Measurements from ENCODE around the gene PDGFRA.
"Not testable (repeated sequence)": the region's sequence is repeated elsewhere in the genome, so short reads cannot be mapped to it uniquely, and the experiment has no call there.

Gene PDGFRA

GRCh38 chr4:54320826-54321685 is 92.0 kb downstream of the PDGFRA start:
- H3K4me3 ChIP-seq (ENCODE audit: low read depth, low read length), result no peak overlapping the region
- DNase-seq (ENCODE audit: low read depth), result no peak
- TF ChIP-seq, protein P1, sequence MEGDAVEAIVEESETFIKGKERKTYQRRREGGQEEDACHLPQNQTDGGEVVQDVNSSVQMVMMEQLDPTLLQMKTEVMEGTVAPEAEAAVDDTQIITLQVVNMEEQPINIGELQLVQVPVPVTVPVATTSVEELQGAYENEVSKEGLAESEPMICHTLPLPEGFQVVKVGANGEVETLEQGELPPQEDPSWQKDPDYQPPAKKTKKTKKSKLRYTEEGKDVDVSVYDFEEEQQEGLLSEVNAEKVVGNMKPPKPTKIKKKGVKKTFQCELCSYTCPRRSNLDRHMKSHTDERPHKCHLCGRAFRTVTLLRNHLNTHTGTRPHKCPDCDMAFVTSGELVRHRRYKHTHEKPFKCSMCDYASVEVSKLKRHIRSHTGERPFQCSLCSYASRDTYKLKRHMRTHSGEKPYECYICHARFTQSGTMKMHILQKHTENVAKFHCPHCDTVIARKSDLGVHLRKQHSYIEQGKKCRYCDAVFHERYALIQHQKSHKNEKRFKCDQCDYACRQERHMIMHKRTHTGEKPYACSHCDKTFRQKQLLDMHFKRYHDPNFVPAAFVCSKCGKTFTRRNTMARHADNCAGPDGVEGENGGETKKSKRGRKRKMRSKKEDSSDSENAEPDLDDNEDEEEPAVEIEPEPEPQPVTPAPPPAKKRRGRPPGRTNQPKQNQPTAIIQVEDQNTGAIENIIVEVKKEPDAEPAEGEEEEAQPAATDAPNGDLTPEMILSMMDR (IDR thresholded peaks at IDR 0.05; ENCODE audit: control insufficient read depth, extremely low read depth, insufficient read depth), result no peak

DNA sequence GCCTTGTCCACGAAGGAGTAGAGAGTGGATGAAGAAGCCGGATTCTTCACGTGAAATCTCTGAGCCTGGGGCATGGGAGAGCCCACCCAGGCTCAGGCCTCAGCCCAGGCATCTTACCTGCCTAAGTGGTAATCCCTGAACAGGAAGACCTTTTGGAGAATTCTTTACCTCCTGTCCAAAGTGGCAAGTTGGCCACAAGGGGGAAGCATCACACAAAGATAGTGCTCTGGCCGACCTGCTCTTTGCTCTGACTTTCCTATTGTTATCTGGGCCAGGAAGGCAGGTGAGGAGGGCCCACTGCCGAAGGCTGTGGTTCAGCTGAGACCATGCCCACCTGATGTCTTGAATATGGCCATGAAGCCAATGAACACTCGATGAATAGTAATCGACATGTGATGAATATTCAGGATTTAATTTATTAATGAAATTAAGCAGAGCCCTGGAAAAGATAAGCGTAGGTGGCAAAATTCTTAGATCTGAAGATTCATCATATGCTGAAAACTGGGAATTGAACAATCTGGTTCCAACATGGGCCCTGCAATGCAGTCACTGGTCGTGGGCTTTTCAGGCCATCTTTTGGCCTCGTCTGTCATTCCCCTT is 93.8 kb downstream of the PDGFRA start:
- no peak overlapping the region for H3K4me3 ChIP-seq (ENCODE audit: low read depth, low read length)
- TF ChIP-seq, protein P1 (IDR thresholded peaks at IDR 0.05; ENCODE audit: control insufficient read depth, extremely low read depth, insufficient read depth), result peak; percentile 90
- DNase-seq (ENCODE audit: low read depth), result peak; percentile 28

DNA sequence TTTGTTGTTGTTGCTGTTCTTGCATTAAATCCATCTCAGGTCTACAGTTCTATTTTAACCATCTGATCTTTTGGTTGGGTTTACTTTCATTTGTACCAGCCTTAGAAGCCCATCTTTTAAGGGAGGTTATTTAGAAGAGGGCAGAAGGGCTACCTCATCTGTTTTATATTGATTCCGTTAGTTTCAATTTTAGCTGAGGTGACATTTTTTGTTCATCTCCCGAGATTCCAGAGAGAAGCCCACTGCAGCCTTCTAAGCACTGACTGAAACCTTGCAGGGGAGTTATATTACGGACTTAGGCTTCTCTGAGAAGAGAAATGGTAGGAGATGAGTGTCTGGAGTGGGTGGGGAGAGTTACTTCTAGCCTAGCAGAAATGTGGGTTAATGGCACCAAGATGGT is 101.8 kb downstream of the PDGFRA start:
- DNase-seq (ENCODE audit: low read depth), result no peak
- TF ChIP-seq, protein P1 (IDR thresholded peaks at IDR 0.05; ENCODE audit: control insufficient read depth, extremely low read depth, insufficient read depth), result no peak

GRCh38 chr4:54332542-54332941 is 103.4 kb downstream of the PDGFRA start:
- TF ChIP-seq, protein P1 (IDR thresholded peaks at IDR 0.05; ENCODE audit: control insufficient read depth, extremely low read depth, insufficient read depth), result no peak
- DNase-seq (ENCODE audit: low read depth), result no peak
- no peak overlapping the region for H3K4me3 ChIP-seq (ENCODE audit: low read depth, low read length)

More for the DNA sequence above, 101.8 kb downstream of the PDGFRA start:
- no peak overlapping the region for H3K4me3 ChIP-seq (ENCODE audit: low read depth, low read length)

- no peak for DNase-seq (ENCODE audit: low read depth)
- H3K4me3 ChIP-seq (ENCODE audit: low read depth, low read length), result no peak overlapping the region
- TF ChIP-seq, protein P1 (IDR thresholded peaks at IDR 0.05; ENCODE audit: control insufficient read depth, extremely low read depth, insufficient read depth), result no peak
These were observed 104.6 kb downstream of the PDGFRA start for GRCh38 chr4:54333657-54334056.

DNA sequence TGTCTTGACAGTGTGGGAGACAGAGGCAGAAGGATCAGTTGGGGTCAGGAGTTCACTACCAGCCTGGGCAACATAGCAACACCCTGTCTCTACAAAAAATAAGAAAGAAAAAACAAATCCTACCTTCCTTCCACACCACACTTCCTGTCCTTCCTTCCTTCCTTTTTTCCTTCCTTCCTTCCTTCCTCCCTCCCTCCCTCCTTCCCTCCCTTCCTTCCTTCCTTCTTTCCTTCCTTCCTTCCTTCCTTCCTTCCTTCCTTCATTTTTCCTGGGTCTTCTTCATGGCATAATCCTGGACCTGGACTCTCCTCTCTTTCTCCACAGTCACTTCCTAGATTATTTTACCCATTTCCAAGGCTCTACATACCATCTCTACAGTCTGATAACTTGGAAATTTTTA is 105.7 kb downstream of the PDGFRA start:
- H3K4me3 ChIP-seq (ENCODE audit: low read depth, low read length); DNase-seq (ENCODE audit: low read depth): not testable (repeated sequence)

DNA sequence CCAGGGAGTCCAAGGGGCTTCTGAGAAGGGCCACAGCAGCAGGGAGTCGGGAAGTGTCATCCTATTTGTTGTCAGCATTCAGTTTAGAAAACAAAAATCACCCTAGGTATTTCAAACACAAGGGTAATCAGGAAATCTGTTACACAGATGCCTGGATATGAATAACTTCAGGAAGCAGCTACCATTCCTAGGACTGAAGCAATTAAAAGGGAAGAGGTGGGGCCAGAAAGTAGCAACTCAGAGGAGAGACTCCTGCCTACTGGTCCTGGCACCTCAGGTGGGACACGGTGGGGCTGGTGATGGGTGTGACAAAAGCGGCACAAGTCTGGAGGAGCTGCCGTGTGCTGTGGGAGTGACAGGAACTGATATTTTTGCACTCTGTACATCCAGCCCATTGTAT is 107.9 kb downstream of the PDGFRA start:
- TF ChIP-seq, protein P1 (IDR thresholded peaks at IDR 0.05; ENCODE audit: control insufficient read depth, extremely low read depth, insufficient read depth), result no peak
- DNase-seq (ENCODE audit: low read depth), result no peak
- H3K4me3 ChIP-seq (ENCODE audit: low read depth, low read length), result no peak overlapping the region

DNA sequence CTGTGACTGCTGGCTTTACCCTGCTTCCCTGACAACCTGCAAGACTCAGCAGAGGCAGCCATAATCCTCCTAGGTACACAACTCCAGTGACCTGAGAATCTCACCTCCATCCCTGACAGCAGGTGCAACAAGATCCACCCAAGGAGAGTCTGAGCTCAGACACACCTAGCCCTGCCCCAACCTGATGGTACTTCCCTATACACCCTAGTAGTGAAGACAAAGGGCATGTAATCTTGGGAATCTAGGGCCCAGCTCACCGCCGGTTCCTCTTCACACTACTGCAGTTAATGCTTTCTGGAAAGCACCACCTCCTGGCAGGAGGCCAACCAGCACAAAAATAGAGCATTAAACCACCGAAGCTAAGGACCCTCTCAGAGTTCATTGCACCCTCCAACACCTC is 113.0 kb downstream of the PDGFRA start:
- DNase-seq (ENCODE audit: low read depth); H3K4me3 ChIP-seq (ENCODE audit: low read depth, low read length): not testable (repeated sequence)
